HG03432 (cell line): ENCODE measurements around the gene ASIP.
A peak's percentile ranks its signal among the peaks of the same experiment; 100 is the strongest.
"Not testable (repeated sequence)": the region's sequence is repeated elsewhere in the genome, so short reads cannot be mapped to it uniquely, and the experiment has no call there.

Experiments used
- ATAC-seq: cut with Tn5 transposase; IDR thresholded peaks from one replicate; pipeline ENCODE4 v1.9.1; 2021; ENCODE audit warnings: mild to moderate bottlenecking, moderate library complexity; ENCODE audit not compliant: unreplicated experiment

The ASIP gene

GRCh38 chr20:34282041-34282440 is 40.8 kb downstream of the ASIP start:
- ATAC-seq: no peak

GRCh38 chr20:34283844-34284243 is 42.6 kb downstream of the ASIP start:
- ATAC-seq: no peak

- ATAC-seq: no peak
Measured at GRCh38 chr20:34285450-34285849, 44.2 kb downstream of the ASIP start.

- not testable (repeated sequence) for ATAC-seq
Measured at GRCh38 chr20:34287500-34287899, 46.3 kb downstream of the ASIP start.

- no peak for ATAC-seq
Measured at GRCh38 chr20:34290471-34290870, 49.2 kb downstream of the ASIP start.

- ATAC-seq: no peak
Measured at GRCh38 chr20:34292496-34292895, 51.3 kb downstream of the ASIP start.

- ATAC-seq: no peak
Measured at GRCh38 chr20:34293119-34293518, 51.9 kb downstream of the ASIP start.

- no peak for ATAC-seq
Measured at GRCh38 chr20:34293589-34293988, 52.4 kb downstream of the ASIP start.

GRCh38 chr20:34294563-34294962 is 53.3 kb downstream of the ASIP start:
- no peak for ATAC-seq

- ATAC-seq: no peak
Measured at GRCh38 chr20:34295284-34295683, 54.1 kb downstream of the ASIP start.

GRCh38 chr20:34296468-34296867 is 55.2 kb downstream of the ASIP start:
- ATAC-seq: no peak

- ATAC-seq: not testable (repeated sequence)
Measured at GRCh38 chr20:34298294-34298784, 57.1 kb downstream of the ASIP start.

GRCh38 chr20:34299556-34300255 is 58.5 kb downstream of the ASIP start:
- no peak for ATAC-seq

- ATAC-seq: no peak
Measured at GRCh38 chr20:34300256-34300806, 59.1 kb downstream of the ASIP start.

- no peak for ATAC-seq
Measured at GRCh38 chr20:34300809-34301586, 59.8 kb downstream of the ASIP start.

- ATAC-seq: no peak
Measured at GRCh38 chr20:34301587-34302311, 60.5 kb downstream of the ASIP start.

GRCh38 chr20:34302312-34302722 is 61.1 kb downstream of the ASIP start:
- ATAC-seq: no peak

GRCh38 chr20:34302723-34303533 is 61.7 kb downstream of the ASIP start, which contains the start of gene AHCY:
TSS of gene AHCY (minus strand) at chr20:34303355. CDS start at chr20:34303270, 85 bp downstream.
- peak; percentile 91 for ATAC-seq

- ATAC-seq: no peak
Measured at GRCh38 chr20:34305333-34306230, 64.4 kb downstream of the ASIP start.
